Liver (tissue), 9 donors: ENCODE data around the gene CCR3. TPM values are rescaled to one million over a fixed set of nuclear protein-coding genes. Genes with fewer than 3 reads are reported as not detected.

Experiments
- DNase-seq: peaks from one replicate; pipeline ENCODE4 v3.0.0-alpha.2; 2017; ENCODE audit warnings: low spot score
- H3K27ac ChIP-seq, 2 donors: one replicate each; pipeline ENCODE4 v1.7.0; 2013; ENCODE audit warnings: inconsistent platforms in 2 of 2, low read length in 2 of 2, control low read depth in 1 of 2, low read depth in 1 of 2, mild to moderate bottlenecking in 1 of 2
- H3K27me3 ChIP-seq, 4 donors: one replicate each; pipeline versions ENCODE4 v1.6.1 to v1.7.0; 2013; ENCODE audit warnings: low read length in 3 of 4, inconsistent platforms in 1 of 4, mild to moderate bottlenecking in 1 of 4, moderate library complexity in 1 of 4; ENCODE audit not compliant: control insufficient read depth in 4 of 4, insufficient read depth in 4 of 4
- H3K36me3 ChIP-seq, 4 donors: one replicate each; pipeline versions ENCODE4 v1.6.1 to v1.7.0; 2013; ENCODE audit warnings: low read length in 3 of 4, mild to moderate bottlenecking in 3 of 4, low read depth in 1 of 4, moderate library complexity in 1 of 4; ENCODE audit not compliant: control insufficient read depth in 4 of 4, insufficient read depth in 3 of 4
- H3K4me1 ChIP-seq, 4 donors: one replicate each; pipeline versions ENCODE4 v1.6.1 to v1.7.0; 2013; ENCODE audit warnings: low read length in 3 of 4, mild to moderate bottlenecking in 3 of 4, moderate library complexity in 1 of 4; ENCODE audit not compliant: control insufficient read depth in 4 of 4, insufficient read depth in 4 of 4
- H3K4me3 ChIP-seq, 3 donors: one replicate each; pipeline versions ENCODE4 v1.6.1 to v1.7.0; 2013; ENCODE audit warnings: low read length in 3 of 3, control low read depth in 1 of 3, low read depth in 1 of 3, mild to moderate bottlenecking in 1 of 3
- H3K9ac ChIP-seq, 2 donors: one replicate each; pipeline ENCODE4 v1.7.0; 2013; ENCODE audit warnings: low read length in 2 of 2, mild to moderate bottlenecking in 2 of 2, moderate library complexity in 2 of 2, control low read depth in 1 of 2, low read depth in 1 of 2
- H3K9me3 ChIP-seq, 4 donors: one replicate each; pipeline versions ENCODE4 v1.6.1 to v1.7.0; 2013; ENCODE audit warnings: low read length in 3 of 4; ENCODE audit not compliant: control insufficient read depth in 4 of 4
- ATF3 ChIP-seq: IDR thresholded peaks from 2 replicates; pipeline ENCODE4 v1.6.1; 2016; ENCODE audit warnings: antibody characterized with exemption
- CTCF ChIP-seq: fragments of 150-350 bp; IDR thresholded peaks from 2 replicates; pipeline ENCODE4 v1.5.1; 2017; ENCODE audit warnings: improper control_type of control experiment, low read depth, low read length; ENCODE audit not compliant: missing input control
- EGR1 ChIP-seq, 2 donors: IDR thresholded peaks; 2 replicates each; pipeline ENCODE4 v1.6.1; 2016 to 2018; ENCODE audit warnings: antibody characterized with exemption in 2 of 2, low read depth in 2 of 2
- FOXA1 ChIP-seq: IDR thresholded peaks from 2 replicates; pipeline ENCODE4 v1.6.1; 2016; ENCODE audit warnings: antibody characterized with exemption
- HNF4G ChIP-seq: IDR thresholded peaks from 2 replicates; pipeline ENCODE4 v1.6.1; 2016; ENCODE audit warnings: antibody characterized with exemption
- JUND ChIP-seq, 2 donors: IDR thresholded peaks; 2 replicates each; pipeline ENCODE4 v1.6.1; 2016; ENCODE audit warnings: antibody characterized with exemption in 2 of 2
- MAX ChIP-seq: IDR thresholded peaks from 2 replicates; pipeline ENCODE4 v1.6.1; 2016; ENCODE audit warnings: antibody characterized with exemption
- NR2F2 ChIP-seq: IDR thresholded peaks from 2 replicates; pipeline ENCODE4 v1.6.1; 2016; ENCODE audit warnings: antibody characterized with exemption
- RAD21 ChIP-seq, 2 donors: IDR thresholded peaks; 2 replicates each; pipeline ENCODE4 v1.6.1; 2016; ENCODE audit warnings: antibody characterized with exemption in 2 of 2, mild to moderate bottlenecking in 2 of 2
- REST ChIP-seq: IDR thresholded peaks from 2 replicates; pipeline ENCODE4 v1.6.1; 2016; ENCODE audit warnings: antibody characterized with exemption, mild to moderate bottlenecking
- RXRA ChIP-seq, 2 donors: IDR thresholded peaks; 2 replicates each; pipeline ENCODE4 v1.6.1; 2017 to 2018; ENCODE audit warnings: antibody characterized with exemption in 2 of 2, mild to moderate bottlenecking in 1 of 2
- SP1 ChIP-seq: IDR thresholded peaks from 2 replicates; pipeline ENCODE4 v1.6.1; 2018; ENCODE audit warnings: antibody characterized with exemption, mild to moderate bottlenecking
- TAF1 ChIP-seq: conservative IDR thresholded peaks from 2 replicates; pipeline ENCODE4 v1.6.1; 2016; ENCODE audit warnings: antibody characterized with exemption, mild to moderate bottlenecking
- YY1 ChIP-seq: IDR thresholded peaks from 2 replicates; pipeline ENCODE4 v1.6.1; 2016; ENCODE audit warnings: antibody characterized with exemption, mild to moderate bottlenecking
- ZBTB33 ChIP-seq: IDR thresholded peaks from 2 replicates; pipeline ENCODE4 v1.6.1; 2016; ENCODE audit warnings: antibody characterized with exemption
- WGBS: extraction: QIAGEN DNeasy Blood & Tissue Kit; methylation state at CpG from one replicate; pipeline ENCODE4 v1.1.7; 2013; 5-methylcytosine and 5-hydroxymethylcytosine counted together
- polyA plus RNA-seq, 2 donors: library from polyadenylated mRNA; stranded (reverse) in 1 of 2; unstranded in 1 of 2; fragments of 200-250 nt in 1 of 2; fragments of >200 nt in 1 of 2; fragmentation: Nextera tagmentation in 1 of 2; extraction: Ambion mirVana in 1 of 2; gene quantifications; one replicate each; pipeline versions ENCODE4 v1.2.1 to v1.2.3, GENCODE V29; 2013 to 2015
- total RNA-seq, 2 donors: library from RNA; depleted of rRNA; stranded (reverse); fragments of >200 nt; gene quantifications; one replicate each; pipeline ENCODE4 v1.2.3, GENCODE V29; 2014
- donor health status: healthy.
- donor health status: healthy.
- donor health status: healthy.
- donor health status: healthy.
- donor health status: healthy.

The CCR3 gene
- total and polyA plus RNA-seq, 4 donors = 0.05 to 0.13 TPM; not detected in 2

- Histone ChIP-seq H3K27me3 (peaks cover 0 to 6% (median 2%) of the 10 kb centered on the region in 4 donors), H3K4me1 (no peaks in the 10 kb centered on the region), H3K27ac (no peak overlapping the region), H3K9me3 (no peaks in the 10 kb centered on the region), H3K9ac (no peak overlapping the region), H3K36me3 (no peaks in the 10 kb centered on the region), H3K4me3 (no peak overlapping the region)
- TF ChIP-seq ZBTB33 = no peak
- no peak for TF ChIP-seq TAF1
- no peak for TF ChIP-seq MAX
- TF ChIP-seq ATF3 = no peak
- TF ChIP-seq RXRA (IDR thresholded peaks at IDR 0.05) = no peak
- no peak for TF ChIP-seq HNF4G
- TF ChIP-seq SP1 = no peak
- no peak for TF ChIP-seq EGR1 (IDR thresholded peaks at IDR 0.05; ENCODE audit: low read depth in 2 of 2)
- no peak for TF ChIP-seq FOXA1
- no peak for TF ChIP-seq NR2F2
- TF ChIP-seq YY1 = no peak
- TF ChIP-seq JUND (IDR thresholded peaks at IDR 0.05) = no peak
- TF ChIP-seq REST = no peak
- no peak for TF ChIP-seq CTCF
- WGBS = 70% methylated on average over 4 of the region's 4 CpGs
- no peak for DNase-seq
Measured at GRCh38 chr3:46213201-46213600, 29.1 kb upstream of the CCR3 start.

GRCh38 chr3:46214751-46215352, 27.4 kb upstream of the CCR3 start:
- Histone ChIP-seq H3K4me3 (no peak overlapping the region), H3K9me3 (no peaks in the 10 kb centered on the region), H3K4me1 (no peaks in the 10 kb centered on the region), H3K36me3 (no peaks in the 10 kb centered on the region), H3K27me3 (peaks cover 0 to 6% (median 2%) of the 10 kb centered on the region in 4 donors), H3K9ac (no peak overlapping the region), H3K27ac (no peak overlapping the region)
- TF ChIP-seq EGR1 (IDR thresholded peaks at IDR 0.05; ENCODE audit: low read depth in 2 of 2) = no peak
- peak in 1 of 2 donors; percentile 25 for TF ChIP-seq RAD21 (IDR thresholded peaks at IDR 0.05)
- DNase-seq = no peak
- WGBS = 78% methylated on average over 1 of the region's 1 CpG
